ENCODE data around the gene SERPINA5. TPM values are rescaled to one million over a fixed set of nuclear protein-coding genes. Genes with fewer than 3 reads are reported as not detected.

Gene SERPINA5
- total and polyA plus RNA-seq, 2 of the 13 experiments (the other 11 are each of a cell fraction or from before 2014, with no cell fraction given), result 449 to 498 TPM

GRCh38 chr14:94548131-94548998, 32.9 kb upstream of the SERPINA5 start (continued):
- TF ChIP-seq ZNF687 (CRISPR knock-in tag; IDR thresholded peaks at IDR 0.05), result peak; percentile 96
- TF ChIP-seq RFX3 (CRISPR knock-in tag; IDR thresholded peaks at IDR 0.05), result no peak
- TF ChIP-seq ZSCAN25 (CRISPR knock-in tag; IDR thresholded peaks at IDR 0.05), result peak; percentile 36; the same call in 1 of the 2 replicates
- TF ChIP-seq KLF9 (CRISPR knock-in tag; IDR thresholded peaks at IDR 0.05; ENCODE audit: low read depth), result no peak
- peak; percentile 76 for TF ChIP-seq ZNF883 (CRISPR knock-in tag; IDR thresholded peaks at IDR 0.05; ENCODE audit: not compliant biosample characterization)
- TF ChIP-seq RBAK (CRISPR knock-in tag; IDR thresholded peaks at IDR 0.05), result no peak
- TF ChIP-seq DPF2 (CRISPR knock-in tag; IDR thresholded peaks at IDR 0.05; ENCODE audit: borderline replicate concordance, low read depth), result peak; percentile 63; the same call in 1 of the 2 replicates
- no peak for TF ChIP-seq REL (CRISPR knock-in tag; conservative IDR thresholded peaks at IDR 0.05)
- TF ChIP-seq TARDBP (CRISPR knock-in tag; IDR thresholded peaks at IDR 0.05), result 0 out of 2 replicates have a peak, but pooled peaks have one; percentile 71
- peak; percentile 44; the same call in 1 of the 2 replicates for TF ChIP-seq ZBTB4 (CRISPR knock-in tag; IDR thresholded peaks at IDR 0.05; ENCODE audit: borderline replicate concordance)
- TF ChIP-seq ZNF772 (CRISPR knock-in tag; IDR thresholded peaks at IDR 0.05), result peak; percentile 79
- no peak for TF ChIP-seq ZFP91 (CRISPR knock-in tag; IDR thresholded peaks at IDR 0.05; ENCODE audit: borderline replicate concordance)
- 0 out of 2 replicates have a peak, but pooled peaks have one; percentile 23 for TF ChIP-seq MEIS2 (CRISPR knock-in tag; IDR thresholded peaks at IDR 0.05)
- TF ChIP-seq ZNF350 (CRISPR knock-in tag; IDR thresholded peaks at IDR 0.05; ENCODE audit: borderline replicate concordance, low read depth), result peak; percentile 60; the same call in 1 of the 2 replicates
- TF ChIP-seq ZNF382 (CRISPR knock-in tag; IDR thresholded peaks at IDR 0.05; ENCODE audit: borderline replicate concordance), result no peak
- peak; percentile 45; the same call in 1 of the 2 replicates for TF ChIP-seq ZNF451 (CRISPR knock-in tag; IDR thresholded peaks at IDR 0.05)
- TF ChIP-seq EED (CRISPR knock-in tag; IDR thresholded peaks at IDR 0.05), result no peak
- no peak for TF ChIP-seq ZNF605 (CRISPR knock-in tag; IDR thresholded peaks at IDR 0.05)
